WTC11 (cell line): ENCODE results near the gene RSL1D1. TPM values are rescaled to one million over a fixed set of nuclear protein-coding genes. Genes with fewer than 3 reads are reported as not detected.
"Not testable (repeated sequence)": the region's sequence is repeated elsewhere in the genome, so short reads cannot be mapped to it uniquely, and the experiment has no call there.

Experiments used
- ATAC-seq: fragments of 200-7000 bp; cut with Tn5 transposase; 2 replicates; pipeline ENCODE4 v1.10.0; 2021; ENCODE audit warnings: mild to moderate bottlenecking, moderate library complexity
- CTCF ChIA-PET: fragments of 300-600 bp; sonication (Branson Sonifier 250); formaldehyde crosslinking; loops from one replicate; lab custom pipeline; 2021; ENCODE audit warnings: antibody characterized with exemption; lab: Charles Lee
- POLR2A ChIA-PET: fragments of 350-600 bp; sonication (Branson Sonifier 250); formaldehyde crosslinking; loops from one replicate; lab custom pipeline; 2021; ENCODE audit warnings: antibody characterized with exemption; lab: Charles Lee
- DNase-seq: peaks from one replicate; pipeline ENCODE4 v3.0.0; 2021; ENCODE audit warnings: low spot score
- H3K27ac Mint-ChIP-seq: 2 replicates; pipeline ENCODE4 v1.8.0; 2021; ENCODE audit warnings: mixed read lengths
- H3K27me3 Mint-ChIP-seq: 2 replicates; pipeline ENCODE4 v1.8.0; 2021; ENCODE audit warnings: low read depth, mild to moderate bottlenecking, moderate library complexity, mixed read lengths
- H3K36me3 Mint-ChIP-seq: 2 replicates; pipeline ENCODE4 v1.8.0; 2021; ENCODE audit warnings: mixed read lengths
- H3K4me1 Mint-ChIP-seq: 2 replicates; pipeline ENCODE4 v1.8.0; 2022; ENCODE audit warnings: mixed read lengths
- H3K4me3 Mint-ChIP-seq: 2 replicates; pipeline ENCODE4 v1.8.0; 2021; ENCODE audit warnings: mild to moderate bottlenecking, moderate library complexity, mixed read lengths
- H3K9me3 Mint-ChIP-seq: 2 replicates; pipeline ENCODE4 v1.8.0; 2021; ENCODE audit warnings: mixed read lengths
- CBFB ChIP-seq: sonication (generic); formaldehyde crosslinking; IDR thresholded peaks from 2 replicates; pipeline ENCODE4 v1.8.1; 2022; ENCODE audit warnings: mild to moderate bottlenecking, low read depth, missing genetic modification reagents
- E2F5 ChIP-seq: sonication (generic); formaldehyde crosslinking; IDR thresholded peaks from 2 replicates; pipeline ENCODE4 v1.8.1; 2022; ENCODE audit warnings: mild to moderate bottlenecking, moderate library complexity, missing genetic modification reagents
- FOXP1 ChIP-seq: sonication (generic); formaldehyde crosslinking; IDR thresholded peaks from 2 replicates; pipeline ENCODE4 v1.8.0; 2022; ENCODE audit warnings: missing genetic modification reagents, mild to moderate bottlenecking, moderate library complexity, borderline replicate concordance
- GABPB1 ChIP-seq: sonication (generic); formaldehyde crosslinking; IDR thresholded peaks from 2 replicates; pipeline ENCODE4 v1.8.1; 2023; ENCODE audit warnings: mild to moderate bottlenecking, missing genetic modification reagents
- NFATC4 ChIP-seq: fragments of 250-450 bp; sonication (Bioruptor Pico); IDR thresholded peaks from 2 replicates; pipeline ENCODE4 v1.9.0; 2021; ENCODE audit warnings: mild to moderate bottlenecking
- SOX15 ChIP-seq: fragments of 250-450 bp; sonication (Bioruptor Pico); IDR thresholded peaks from 2 replicates; pipeline ENCODE4 v1.9.0; 2021; ENCODE audit warnings: mild to moderate bottlenecking
- ZNF263 ChIP-seq: sonication (generic); formaldehyde crosslinking; IDR thresholded peaks from 2 replicates; pipeline ENCODE4 v1.8.1; 2022; ENCODE audit warnings: low read depth, mild to moderate bottlenecking, moderate library complexity, missing genetic modification reagents
- ZNF416 ChIP-seq: fragments of 250-450 bp; sonication (Bioruptor Pico); IDR thresholded peaks from 2 replicates; pipeline ENCODE4 v1.9.0; 2021; ENCODE audit warnings: mild to moderate bottlenecking, inconsistent platforms
- total RNA-seq: library from RNA; stranded (reverse); gene quantifications from 3 replicates; pipeline ENCODE4 v1.2.3, GENCODE V29; 2021
- TF ChIP-seq, protein P1 (sequence below): sonication (generic); formaldehyde crosslinking; IDR thresholded peaks from 2 replicates; pipeline ENCODE4 v1.8.1; 2022; ENCODE audit warnings: low read depth, missing genetic modification reagents, borderline replicate concordance
- TF ChIP-seq, protein P2 (sequence below): sonication (generic); formaldehyde crosslinking; conservative IDR thresholded peaks from 2 replicates; pipeline ENCODE4 v1.8.1; 2022; ENCODE audit warnings: mild to moderate bottlenecking, missing genetic modification reagents
- TF ChIP-seq, protein P3 (sequence below): fragments of 250-450 bp; sonication (Bioruptor Pico); IDR thresholded peaks from 2 replicates; pipeline ENCODE4 v1.9.0; 2021; ENCODE audit warnings: mild to moderate bottlenecking, borderline replicate concordance

The RSL1D1 gene
- total RNA-seq, 1 experiment from 2014 or later: 227 TPM

DNA sequence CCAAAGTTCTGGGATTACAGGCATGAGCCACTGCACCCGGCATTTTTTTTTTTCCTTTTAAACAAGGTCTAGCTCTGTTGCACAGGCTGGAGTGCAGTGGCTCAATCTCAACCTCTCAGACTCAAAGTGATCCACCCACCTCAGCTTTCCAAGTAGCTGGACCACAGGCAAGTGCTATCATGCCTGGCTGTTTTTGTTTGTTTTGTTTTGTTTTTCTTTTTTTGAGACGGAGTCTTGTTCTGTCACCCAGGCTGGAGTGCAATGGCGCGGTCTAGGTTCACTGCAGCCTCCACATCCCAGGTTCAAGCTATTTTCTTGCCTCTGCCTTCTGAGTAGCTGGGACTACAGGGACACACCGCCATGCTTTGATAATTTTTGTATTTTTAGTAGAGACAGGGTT, 35.2 kb downstream of the RSL1D1 start:
- no peaks in the 10 kb centered on the region for H3K9me3 Mint-ChIP-seq
- TF ChIP-seq ZNF416 (CRISPR knock-in tag) (no peak), GABPB1 (no peak), NFATC4 (no peak), E2F5 (no peak)
- TF ChIP-seq, protein P1, sequence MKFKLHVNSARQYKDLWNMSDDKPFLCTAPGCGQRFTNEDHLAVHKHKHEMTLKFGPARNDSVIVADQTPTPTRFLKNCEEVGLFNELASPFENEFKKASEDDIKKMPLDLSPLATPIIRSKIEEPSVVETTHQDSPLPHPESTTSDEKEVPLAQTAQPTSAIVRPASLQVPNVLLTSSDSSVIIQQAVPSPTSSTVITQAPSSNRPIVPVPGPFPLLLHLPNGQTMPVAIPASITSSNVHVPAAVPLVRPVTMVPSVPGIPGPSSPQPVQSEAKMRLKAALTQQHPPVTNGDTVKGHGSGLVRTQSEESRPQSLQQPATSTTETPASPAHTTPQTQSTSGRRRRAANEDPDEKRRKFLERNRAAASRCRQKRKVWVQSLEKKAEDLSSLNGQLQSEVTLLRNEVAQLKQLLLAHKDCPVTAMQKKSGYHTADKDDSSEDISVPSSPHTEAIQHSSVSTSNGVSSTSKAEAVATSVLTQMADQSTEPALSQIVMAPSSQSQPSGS (CRISPR knock-in tag): no peak
- TF ChIP-seq, all 79 proteins: peak for 0
- Mint-ChIP-seq H3K27me3 (no peaks in the 10 kb centered on the region), H3K4me3 (no peak overlapping the region), H3K36me3 (no peaks in the 10 kb centered on the region), H3K4me1 (no peaks in the 10 kb centered on the region), H3K27ac (no peak overlapping the region)
- CTCF ChIA-PET: interaction anchor here (1.0 kb wide), 1 partner anchor 19 kb away, joined by 3 read pairs; no protein-coding TSS in a partner anchor
- ATAC-seq (no peak), DNase-seq (no peak)
- POLR2A ChIA-PET: interaction anchor here (0.7 kb wide), 1 partner anchor 150 kb away, joined by 4 read pairs; no protein-coding TSS in a partner anchor

DNA sequence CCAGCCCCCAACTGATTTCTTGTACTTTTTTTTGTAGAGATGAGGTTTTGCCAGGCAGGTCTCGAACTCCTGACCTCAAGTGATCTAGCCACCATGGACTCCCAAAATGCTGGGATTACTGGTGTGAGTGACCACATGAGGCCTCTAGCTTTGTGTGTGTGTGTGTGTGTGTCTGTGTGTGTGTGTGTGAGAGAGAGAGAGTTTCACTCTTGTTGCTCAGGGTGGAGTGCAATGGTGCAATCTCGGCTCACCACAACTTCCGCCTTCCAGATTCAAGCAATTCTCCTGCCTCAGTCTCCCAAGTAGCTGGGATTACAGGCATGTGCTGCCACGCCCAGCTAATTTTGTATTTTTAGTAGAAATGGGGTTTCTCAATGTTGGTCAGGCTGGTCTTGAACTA, 36.5 kb downstream of the RSL1D1 start:
- H3K4me3 Mint-ChIP-seq, CTCF ChIA-PET, H3K27me3 Mint-ChIP-seq, ATAC-seq, H3K36me3 Mint-ChIP-seq, DNase-seq, H3K4me1 Mint-ChIP-seq, H3K27ac Mint-ChIP-seq, H3K9me3 Mint-ChIP-seq: not testable (repeated sequence)
- POLR2A ChIA-PET: interaction anchor here (1.1 kb wide), 1 partner anchor 17 kb away, joined by 3 read pairs; no protein-coding TSS in a partner anchor

GRCh38 chr16:11806721-11807120, 44.6 kb downstream of the RSL1D1 start:
- H3K4me3 Mint-ChIP-seq: no peak overlapping the region
- H3K4me1 Mint-ChIP-seq: peaks cover 6% of the 10 kb centered on the region
- no peak overlapping the region for H3K27ac Mint-ChIP-seq
- ChIA-PET CTCF (interaction anchor here (1.2 to 2.0 kb wide), 2 partner anchors 10 to 261 kb away, joined by 4 to 11 read pairs; partner anchors contain the start of gene ZC3H7A), POLR2A (no interaction called here)
- H3K9me3 Mint-ChIP-seq: no peaks in the 10 kb centered on the region
- ATAC-seq (no peak), DNase-seq (no peak)
- no peaks in the 10 kb centered on the region for H3K27me3 Mint-ChIP-seq
- TF ChIP-seq FOXP1 (CRISPR knock-in tag) (no peak), SOX15 (no peak), CBFB (CRISPR knock-in tag) (no peak), ZNF263 (no peak)
- TF ChIP-seq, protein P2, sequence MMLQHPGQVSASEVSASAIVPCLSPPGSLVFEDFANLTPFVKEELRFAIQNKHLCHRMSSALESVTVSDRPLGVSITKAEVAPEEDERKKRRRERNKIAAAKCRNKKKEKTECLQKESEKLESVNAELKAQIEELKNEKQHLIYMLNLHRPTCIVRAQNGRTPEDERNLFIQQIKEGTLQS (CRISPR knock-in tag): no peak
- TF ChIP-seq, protein P3, sequence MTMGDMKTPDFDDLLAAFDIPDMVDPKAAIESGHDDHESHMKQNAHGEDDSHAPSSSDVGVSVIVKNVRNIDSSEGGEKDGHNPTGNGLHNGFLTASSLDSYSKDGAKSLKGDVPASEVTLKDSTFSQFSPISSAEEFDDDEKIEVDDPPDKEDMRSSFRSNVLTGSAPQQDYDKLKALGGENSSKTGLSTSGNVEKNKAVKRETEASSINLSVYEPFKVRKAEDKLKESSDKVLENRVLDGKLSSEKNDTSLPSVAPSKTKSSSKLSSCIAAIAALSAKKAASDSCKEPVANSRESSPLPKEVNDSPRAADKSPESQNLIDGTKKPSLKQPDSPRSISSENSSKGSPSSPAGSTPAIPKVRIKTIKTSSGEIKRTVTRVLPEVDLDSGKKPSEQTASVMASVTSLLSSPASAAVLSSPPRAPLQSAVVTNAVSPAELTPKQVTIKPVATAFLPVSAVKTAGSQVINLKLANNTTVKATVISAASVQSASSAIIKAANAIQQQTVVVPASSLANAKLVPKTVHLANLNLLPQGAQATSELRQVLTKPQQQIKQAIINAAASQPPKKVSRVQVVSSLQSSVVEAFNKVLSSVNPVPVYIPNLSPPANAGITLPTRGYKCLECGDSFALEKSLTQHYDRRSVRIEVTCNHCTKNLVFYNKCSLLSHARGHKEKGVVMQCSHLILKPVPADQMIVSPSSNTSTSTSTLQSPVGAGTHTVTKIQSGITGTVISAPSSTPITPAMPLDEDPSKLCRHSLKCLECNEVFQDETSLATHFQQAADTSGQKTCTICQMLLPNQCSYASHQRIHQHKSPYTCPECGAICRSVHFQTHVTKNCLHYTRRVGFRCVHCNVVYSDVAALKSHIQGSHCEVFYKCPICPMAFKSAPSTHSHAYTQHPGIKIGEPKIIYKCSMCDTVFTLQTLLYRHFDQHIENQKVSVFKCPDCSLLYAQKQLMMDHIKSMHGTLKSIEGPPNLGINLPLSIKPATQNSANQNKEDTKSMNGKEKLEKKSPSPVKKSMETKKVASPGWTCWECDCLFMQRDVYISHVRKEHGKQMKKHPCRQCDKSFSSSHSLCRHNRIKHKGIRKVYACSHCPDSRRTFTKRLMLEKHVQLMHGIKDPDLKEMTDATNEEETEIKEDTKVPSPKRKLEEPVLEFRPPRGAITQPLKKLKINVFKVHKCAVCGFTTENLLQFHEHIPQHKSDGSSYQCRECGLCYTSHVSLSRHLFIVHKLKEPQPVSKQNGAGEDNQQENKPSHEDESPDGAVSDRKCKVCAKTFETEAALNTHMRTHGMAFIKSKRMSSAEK (CRISPR knock-in tag): no peak
- TF ChIP-seq, protein P1 (CRISPR knock-in tag): no peak
- TF ChIP-seq, all 79 proteins: peak for 0
- no peaks in the 10 kb centered on the region for H3K36me3 Mint-ChIP-seq
